ENCODE measurements around the gene SMAD6.
"Not testable (repeated sequence)": the region's sequence is repeated elsewhere in the genome, so short reads cannot be mapped to it uniquely, and the experiment has no call there.

SMAD6 gene

DNA sequence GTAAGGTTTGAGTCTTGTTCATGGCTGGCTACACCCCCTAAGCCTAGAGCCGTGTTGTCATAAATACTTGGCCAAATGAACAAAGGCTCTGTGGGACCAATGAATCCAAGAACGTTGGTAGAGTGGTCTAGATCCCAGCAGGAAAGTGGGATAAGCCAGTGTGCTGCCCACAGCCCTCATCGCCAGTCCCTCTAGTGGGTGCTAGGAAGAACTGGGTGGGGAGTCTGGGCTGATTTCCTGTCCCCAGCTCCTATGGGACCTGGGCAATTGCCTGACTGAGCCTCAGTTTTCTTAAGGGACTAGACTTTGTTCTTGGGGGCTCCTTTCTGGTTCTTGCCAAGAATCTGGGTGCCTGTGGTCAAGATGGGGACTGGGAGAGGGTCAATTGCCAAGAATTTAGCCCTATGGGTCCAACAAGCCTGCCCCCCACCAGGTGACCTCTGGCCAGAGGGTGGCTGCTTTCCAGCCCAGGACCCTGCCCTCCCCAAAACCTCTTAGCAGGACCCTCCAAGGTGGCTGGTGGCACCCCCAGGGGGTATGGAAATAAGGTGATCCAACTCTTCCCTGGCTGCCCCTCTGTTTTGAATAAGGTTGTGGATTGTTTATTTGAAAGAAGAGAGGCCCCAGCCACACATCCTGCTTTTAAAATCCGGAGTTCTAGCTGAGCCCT, 42.7 kb downstream of the SMAD6 start:
- no peak for DNase-seq

DNA sequence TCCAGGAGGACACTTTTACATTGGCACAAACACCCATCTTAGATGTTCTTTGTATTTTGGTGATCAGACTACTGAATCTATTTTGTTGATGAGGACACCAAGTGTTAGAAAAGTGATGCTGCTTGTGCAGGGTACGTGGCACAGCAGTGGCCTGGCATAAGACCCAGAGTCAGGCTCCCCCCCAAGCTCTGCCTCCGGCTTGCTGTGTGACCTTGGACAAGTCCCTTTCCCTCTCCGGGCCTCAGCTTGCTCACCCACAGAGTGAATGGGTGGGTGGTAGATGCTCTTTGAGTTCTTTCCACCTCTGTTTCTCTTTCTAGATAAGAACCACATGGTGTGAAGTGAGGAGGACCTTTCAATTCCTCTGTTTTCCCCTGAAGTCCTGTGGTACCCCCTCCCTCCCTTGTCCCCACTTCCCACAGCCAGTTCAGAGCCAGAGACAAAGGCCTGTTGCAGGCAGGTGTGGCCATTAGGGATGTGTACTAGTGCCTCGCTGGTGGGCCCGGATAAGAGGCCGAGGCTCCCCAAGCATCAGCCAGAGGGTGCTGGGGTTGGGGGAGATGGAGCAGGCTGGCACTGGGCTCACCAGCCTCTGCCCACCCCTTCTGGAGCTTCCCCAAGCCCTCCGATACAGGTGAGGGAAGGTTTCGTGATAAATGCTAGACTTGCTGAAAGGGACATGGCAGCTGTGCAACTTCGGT, 43.6 kb downstream of the SMAD6 start:
- no peak for DNase-seq

DNA sequence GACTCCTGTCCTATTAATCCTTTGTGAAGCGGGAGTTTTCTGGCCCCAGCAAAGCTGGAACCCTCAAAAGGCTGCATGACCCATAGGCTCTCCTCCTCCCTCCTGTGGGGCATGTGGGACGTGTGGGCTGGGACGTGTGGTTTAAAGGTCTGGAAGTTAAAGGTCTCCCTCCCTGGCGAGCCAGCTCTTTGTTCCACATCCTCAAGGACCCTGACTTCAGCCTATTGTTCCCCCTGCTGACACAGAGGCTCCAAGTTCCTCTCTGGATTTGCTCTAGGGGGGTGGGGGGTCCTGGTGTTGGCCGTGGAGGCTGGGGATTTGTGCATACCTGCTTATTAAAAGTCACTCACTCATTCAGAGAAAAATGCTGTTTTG, 44.2 kb downstream of the SMAD6 start:
- no peak for DNase-seq

DNA sequence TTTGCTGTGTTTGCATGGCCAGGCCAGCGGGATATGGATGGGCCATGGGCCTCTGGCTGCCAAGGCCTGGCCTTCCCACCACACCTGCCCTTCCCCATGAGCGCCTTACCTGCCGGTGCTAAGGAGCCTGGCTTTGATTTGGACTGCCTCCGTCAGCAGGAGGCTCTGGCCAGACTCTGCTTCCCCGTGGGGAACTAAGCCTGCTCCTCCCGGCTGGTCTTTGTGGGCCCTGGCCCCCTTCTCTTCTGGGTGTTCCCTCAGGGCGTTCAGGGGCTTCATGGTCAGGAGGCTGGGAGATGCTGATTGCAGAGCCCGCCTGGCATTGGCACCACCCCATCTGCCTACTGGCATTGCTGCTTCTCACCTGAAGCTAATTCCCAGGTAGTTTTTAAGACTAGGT, 45.2 kb downstream of the SMAD6 start:
- DNase-seq = no peak

DNA sequence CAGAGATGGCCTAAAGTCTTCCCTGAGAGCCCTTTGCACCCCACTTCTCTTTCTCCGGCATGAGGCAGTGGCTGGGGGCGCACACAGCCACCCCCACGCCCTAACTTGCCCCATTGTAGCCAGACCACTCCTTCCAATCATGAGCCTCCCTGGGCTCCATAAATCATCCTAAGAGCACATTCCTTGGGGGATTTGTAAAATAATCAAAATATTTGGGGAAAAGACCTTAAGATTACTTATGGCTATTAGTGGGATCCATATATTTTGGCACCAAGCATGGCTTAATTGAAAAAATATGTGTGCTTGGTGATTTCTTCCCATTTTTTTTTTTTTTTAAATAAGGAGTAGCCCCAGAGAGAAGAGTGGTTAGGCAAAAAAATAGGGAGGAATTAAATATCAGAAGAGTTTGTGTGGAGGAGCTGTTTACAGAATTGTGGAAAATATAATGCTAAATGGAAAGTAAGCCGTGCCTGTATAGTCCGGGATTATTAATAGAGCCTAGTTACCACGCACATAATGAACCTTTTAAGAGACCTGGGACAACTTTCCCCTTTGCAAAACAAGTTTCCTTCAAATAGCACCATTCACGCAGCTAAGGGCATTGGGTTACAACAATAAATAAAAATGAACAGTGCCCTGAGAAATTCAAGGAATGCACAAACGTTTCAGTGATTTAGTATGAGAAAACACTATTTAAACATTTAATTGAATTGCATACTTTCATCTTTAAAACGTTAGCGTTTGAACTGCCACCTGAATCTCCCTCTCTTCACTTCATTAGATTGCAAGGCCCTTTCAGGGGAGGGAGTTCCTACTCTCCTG, 46.1 kb downstream of the SMAD6 start:
- no peak for DNase-seq

DNA sequence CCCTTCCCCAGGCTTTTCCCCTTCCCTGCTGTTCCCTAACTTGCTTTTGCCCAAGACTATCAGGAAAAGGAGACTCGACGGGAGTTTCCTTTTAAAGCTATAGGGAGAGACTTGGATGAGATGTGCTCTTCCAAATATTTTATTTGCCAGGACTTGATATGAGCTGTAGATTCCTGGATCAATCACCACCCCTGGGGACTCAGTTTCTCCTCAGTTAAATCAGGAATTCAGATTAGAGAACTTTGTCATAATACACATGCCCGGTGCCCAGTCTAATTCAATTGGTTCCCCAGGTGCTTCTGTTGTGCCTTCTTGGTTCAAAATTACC, 46.6 kb downstream of the SMAD6 start:
- DNase-seq = no peak

DNA sequence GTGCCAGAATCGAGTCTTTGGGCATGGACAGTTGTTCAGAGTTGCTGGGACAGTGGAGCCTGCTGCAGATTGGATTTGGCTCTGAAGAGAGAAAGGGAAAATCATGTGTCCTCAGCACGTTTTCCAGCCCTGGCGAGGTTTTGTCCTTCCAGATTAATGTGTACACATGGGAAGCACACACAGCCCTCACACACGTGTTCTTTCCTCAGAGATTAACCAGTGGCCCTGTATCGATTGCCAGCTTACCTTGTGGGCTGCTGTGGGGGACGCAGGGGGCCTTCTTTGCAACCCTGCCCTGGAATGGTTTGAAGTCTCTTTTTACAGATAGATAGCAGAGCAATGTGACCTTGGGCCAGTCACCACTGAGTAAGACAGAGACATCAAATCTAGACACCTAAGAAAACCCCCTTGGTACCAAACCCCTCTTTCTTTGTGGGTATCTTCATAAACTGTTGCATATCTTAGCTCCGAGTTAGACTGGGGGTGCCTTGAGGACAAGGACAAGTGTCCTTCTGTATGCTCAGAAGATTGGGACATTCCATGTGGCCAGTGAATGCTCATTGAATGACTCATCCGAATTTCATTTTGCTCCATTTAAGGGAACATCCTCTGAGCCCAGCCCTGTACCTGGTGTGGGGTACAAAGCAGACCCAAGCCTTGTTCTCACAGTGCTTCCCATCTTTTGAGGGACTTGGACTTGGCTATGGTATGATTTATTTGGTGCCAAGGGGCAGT, 48.0 kb downstream of the SMAD6 start:
- no peak for DNase-seq

DNA sequence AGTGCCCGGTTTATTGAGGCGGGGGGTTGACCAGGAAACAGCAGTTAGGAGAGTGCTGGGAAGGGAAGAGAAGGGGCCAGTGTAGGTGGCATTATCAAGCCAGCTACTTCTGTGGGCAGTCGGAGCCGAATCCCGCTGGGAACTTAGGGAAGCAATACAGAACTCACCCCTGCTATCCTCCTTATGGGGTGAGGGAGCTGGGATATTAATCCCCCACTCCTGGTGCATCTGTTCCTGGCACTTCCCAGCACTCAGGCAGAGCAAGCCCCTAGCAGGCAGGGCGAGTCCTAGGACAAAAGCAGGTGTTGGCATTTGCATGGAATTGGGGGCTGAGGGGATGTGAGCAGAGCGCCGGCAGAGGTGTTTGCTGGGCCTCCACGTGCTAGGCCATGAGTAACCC, 48.6 kb downstream of the SMAD6 start:
- no peak for DNase-seq

DNA sequence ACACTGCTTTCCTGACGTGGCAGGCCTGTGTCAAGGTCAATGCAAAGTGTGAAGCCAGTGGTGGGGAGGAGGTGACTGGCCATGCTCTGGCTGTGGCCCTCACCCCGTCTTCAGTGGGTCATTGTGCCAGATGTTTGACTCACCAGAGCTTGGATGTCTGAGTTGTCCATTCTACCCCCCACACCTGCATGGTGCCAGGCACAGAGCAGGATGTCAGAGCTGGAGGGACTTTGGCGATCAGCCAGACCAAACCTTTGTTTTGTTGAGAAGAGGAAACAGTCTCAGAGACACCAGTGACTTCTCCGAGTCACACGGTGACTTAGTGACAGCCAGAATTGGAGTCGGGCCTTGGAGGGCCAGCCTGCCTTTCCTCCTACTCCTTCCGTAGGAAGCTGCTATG, 49.5 kb downstream of the SMAD6 start:
- DNase-seq = no peak

DNA sequence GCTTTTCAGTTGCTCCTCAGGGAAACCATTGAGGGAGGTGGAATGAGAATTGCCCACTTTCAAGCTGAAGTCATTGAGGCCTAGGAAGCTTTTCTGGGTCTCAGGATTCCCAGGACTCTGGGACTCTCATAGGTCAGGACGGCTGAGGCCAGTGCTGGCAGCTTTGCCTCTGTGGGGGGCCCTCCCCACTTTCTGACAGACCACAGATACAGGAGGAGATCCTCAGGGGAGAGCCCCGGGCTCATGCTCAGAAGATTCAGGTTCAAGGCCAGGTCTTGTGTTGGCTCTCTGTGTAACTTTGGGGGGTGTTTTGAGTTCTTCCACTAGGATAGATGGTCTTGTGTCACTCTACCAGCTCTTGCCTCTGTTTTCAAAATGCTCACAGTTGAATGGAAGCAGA, 50.0 kb downstream of the SMAD6 start:
- DNase-seq = no peak

DNA sequence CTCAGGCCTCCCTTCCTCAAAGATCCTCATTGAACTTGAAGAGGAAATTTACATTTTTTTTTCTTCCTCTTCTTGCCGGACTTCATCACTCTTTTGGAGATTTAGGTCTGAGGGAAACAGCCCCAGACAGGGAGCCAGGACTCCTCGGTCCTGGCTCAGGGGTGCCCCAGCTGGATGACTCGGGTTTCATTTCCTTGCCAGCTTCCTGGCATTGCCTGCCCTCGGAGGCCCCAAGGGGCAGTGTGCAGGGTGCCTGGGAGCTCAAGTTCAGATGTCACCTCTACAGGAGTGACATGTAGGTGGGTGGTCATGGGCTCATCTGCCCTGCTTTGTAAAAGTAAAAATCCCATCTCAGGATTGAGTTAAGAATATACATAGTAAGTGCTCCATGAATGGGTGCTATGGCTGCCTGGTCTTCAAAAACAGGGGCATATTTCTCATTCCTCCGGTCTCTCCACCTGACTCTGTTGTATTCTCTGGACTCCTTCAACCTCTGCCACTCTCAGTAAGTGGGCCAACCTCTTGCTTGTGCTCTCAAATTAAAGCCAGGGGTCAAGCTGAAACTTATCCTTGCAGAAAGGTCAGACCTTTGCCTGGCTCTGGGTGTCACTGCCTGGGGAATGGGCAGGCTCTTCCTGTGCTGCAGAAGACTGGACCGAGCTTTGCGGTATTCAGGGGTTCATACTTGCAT, 51.8 kb downstream of the SMAD6 start:
- DNase-seq = no peak

DNA sequence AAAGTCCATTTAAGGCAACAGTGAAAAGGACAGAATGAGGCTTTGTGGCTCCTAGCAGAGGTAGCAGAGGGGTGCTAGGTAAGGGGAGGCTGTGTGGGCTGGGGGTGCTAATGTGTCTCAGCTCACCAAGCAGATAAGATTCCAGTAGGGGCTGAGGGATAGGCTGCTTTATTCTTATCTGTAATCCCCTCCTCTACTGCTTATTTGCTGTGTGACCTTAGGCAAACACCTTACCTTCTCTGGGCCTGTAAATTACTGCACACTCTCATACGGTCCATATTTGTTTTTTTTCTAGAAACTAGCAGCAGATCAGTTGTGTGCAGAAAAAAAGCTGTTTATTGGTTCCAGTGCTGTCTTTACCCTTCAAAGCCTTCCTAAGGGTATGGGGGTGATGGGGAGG, 52.8 kb downstream of the SMAD6 start:
- no peak for DNase-seq

DNA sequence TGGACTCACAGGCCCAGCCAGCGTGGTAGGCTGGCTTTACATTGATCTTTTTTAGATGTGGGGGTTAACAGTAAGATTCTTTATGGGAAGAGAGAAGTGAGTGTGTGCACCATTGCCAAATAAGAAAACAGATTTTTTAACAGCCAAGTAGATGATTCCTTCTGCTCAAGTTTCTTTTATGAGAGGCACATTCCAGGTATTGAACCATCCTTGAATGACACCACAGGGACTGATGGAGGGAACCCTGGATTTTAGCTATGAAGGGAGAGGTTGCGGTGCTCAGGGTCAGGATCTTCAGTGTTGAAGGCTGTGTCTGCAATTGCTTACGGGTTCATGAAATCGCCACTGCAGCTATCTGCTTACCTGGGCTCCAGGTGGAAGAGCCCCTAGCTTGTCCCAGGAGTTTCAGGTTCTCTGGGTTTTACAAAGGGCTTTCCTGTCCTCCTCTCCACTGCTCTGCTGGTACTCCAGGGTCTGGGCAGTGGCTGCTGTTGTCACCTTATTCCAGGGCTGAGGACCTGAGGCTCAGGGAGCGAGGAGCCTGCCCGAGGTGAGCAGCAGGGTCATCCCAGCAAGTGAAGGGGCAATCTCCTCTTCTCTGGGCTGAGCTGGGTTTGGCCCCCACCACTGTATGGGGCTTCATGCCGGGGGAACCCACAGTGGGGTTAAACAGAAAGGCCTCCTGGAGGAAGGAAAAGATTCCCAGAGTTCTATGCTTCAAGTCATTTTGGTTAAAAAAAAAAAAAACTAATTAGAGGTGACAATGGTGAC, 53.4 kb downstream of the SMAD6 start:
- DNase-seq = no peak

DNA sequence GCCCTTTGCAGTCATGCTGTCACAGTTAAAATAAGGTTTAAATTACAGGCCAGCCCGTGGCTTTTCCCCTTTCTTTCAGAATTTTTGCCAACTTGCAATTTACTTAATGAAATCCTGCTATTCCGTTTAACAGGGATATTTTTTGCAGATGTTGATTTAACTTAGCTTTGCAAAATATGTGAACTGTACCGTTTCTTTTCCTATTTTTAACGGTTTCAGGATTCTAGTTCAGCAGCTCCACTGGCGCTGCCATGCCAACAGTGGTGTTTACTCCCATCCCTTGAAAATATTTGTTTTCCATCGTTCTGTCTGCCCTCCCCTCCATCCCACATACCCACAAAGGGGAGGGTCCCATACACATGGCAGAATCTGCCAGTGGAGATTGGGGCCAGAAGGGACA, 54.3 kb downstream of the SMAD6 start:
- no peak for DNase-seq

DNA sequence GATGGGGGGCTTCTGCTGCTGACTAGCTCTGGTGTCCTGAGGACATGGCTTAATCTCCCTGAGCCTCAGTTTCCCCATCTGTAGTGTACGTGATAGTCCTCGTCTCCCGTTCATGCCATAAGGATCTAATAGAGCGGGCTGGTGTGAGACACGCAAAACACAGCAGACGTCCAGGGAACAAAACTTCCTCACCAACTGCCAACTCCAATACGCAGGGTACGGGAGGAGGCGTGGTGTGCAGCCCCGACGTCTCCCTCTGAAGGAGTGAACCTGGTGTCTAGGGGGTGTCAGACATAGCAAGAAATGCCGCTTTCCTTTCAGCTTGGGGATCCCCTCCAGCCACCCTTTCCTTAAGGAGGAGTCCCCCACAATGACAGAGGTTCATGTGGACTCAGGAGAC, 55.0 kb downstream of the SMAD6 start:
- DNase-seq = no peak

DNA sequence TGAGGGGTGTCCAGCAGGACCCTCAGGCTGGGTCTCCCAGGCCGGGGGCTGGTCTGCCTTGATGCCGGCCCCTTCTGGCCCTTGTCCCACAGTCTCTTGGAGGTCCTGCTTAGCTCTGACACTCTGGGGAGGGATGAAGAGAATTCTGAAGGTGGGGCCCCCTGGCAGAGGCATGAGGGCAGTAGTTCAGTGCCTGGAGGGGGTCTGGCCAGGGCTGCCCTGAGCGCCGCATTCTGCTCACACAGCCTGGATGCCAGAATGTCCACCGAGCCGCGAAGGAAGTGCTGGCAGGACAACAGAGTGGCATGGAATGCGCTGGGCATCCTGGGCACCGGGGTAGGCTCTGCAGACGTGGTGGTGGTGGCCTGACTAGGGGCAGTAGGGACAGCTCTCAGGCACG, 55.5 kb downstream of the SMAD6 start:
- DNase-seq = no peak

DNA sequence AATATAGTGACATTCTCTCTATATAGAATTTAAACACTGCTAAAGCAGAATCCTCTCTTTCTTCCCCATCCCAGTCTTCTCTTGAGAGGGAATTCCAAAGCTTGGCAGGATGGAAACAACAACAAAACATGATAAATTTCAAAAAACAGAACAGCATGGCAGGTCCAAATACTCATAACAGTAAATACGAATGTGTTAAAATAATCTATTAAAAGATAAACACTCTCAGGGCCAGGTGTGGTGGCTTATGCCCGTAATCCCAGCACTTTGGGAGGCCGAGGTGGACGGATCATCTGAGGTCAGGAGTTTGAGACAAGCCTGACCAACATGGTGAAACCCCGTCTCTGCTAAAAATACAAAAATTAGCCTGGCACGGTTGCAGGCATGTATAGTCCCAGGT, 56.2 kb downstream of the SMAD6 start:
- DNase-seq = not testable (repeated sequence)

DNA sequence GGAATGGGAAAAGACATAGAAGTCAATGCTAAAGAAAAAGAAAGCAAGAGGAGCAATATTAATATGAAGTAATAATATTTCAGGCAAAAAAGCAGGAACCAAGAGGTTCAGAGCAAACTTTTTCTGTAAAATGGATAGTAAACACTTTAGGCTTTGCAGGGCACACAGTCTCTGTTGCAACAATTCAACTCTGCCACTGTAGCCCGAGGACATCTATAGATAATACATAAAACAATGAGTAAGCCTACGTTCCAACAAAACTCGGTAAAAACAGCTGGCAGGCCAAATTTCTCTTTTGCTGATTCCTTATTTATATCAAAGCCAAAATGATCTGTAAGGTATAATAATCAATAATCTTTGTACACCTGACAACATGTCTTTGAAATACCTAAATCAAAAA, 56.8 kb downstream of the SMAD6 start:
- no peak for DNase-seq

DNA sequence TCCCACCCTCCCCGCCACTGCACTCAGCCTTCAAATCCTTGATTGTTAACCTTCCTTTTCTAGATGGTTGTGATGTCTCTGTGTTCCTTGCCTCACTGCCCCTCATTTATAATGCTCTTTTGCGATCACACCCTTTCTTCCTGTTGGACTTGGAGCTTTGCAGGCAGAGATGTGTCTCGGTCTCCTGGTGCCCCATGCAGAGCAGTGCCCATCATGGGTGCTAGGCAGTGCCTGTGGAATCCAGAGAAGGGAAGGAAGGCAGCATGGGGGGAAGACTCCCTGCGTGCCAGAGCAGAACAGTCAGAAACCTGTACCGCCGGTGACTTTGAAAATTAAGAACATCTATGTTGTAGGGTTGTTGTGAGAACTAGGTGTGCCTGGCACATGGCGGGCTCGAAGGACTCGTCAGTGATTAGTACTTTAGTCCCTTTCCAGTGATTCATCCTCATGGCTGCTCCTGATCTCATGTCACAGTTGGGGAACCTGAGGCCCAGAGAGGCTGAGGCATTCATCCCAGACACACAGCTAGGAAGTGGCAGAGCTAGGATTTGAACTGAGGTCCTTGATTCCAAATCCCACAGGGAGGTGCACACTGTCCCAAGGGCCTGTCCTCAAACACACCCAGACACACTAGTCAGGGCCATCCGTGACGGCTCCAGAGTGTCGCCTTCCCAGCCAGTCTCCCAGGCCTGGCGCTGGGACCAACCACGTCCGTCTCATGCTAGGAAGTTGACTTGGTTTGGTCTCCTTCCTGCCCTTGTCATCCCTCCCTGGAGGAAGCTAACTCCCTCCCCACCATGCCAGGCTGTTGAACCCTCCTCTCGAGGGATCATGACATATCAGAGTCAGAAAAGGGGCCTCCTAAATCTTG, 58.3 kb downstream of the SMAD6 start:
- DNase-seq = no peak

DNA sequence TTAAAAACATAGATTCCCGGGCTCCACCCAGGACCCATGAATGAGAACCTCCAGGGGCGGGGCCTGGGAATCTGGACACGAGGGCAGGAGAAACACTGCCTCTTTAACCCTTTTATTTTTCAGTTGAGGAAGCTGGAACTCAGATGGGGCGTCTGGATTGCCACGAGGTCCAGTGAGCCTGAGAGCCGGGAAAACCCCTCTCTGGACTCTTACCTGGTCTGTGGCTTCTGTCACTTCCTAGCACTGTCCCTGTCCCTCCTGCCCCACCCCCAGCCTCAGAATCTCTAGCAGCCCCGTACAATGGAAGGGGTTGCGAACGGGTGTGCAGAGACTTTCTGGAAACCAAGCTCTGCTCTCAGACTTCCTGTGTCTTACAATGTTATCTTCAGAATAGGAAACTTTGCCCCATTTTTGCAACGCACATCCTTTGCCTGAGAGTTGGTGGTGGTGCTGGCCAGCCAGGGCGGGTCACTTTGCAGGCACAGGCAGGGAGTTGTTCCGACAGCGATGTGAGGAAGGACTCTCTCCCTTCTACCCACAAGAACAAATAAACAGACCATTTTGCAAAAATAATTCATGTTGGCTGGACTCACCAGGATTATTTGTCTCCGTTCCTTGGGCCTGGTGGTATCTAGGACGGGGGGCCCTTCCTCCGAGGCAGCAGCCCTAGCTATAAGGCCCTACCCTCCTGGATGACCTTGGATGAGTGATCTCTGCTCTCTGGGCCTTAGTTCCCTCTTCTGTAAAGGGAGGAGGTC, 59.1 kb downstream of the SMAD6 start:
- DNase-seq = no peak

Data from CD4-positive, alpha-beta T cell treated with Interleukin-4 for 4 hours (primary cell).